GM12878 (cell line): Measurements from ENCODE around the gene CD9. TPM values are rescaled to one million over a fixed set of nuclear protein-coding genes. Genes with fewer than 3 reads are reported as not detected.
"Not testable (repeated sequence)": the region's sequence is repeated elsewhere in the genome, so short reads cannot be mapped to it uniquely, and the experiment has no call there.

ENCODE experiments used
- ATAC-seq: fragments of 200-7000 bp; cut with Tn5 transposase; 3 replicates; pipeline ENCODE4 v1.9.1; 2020; ENCODE audit warnings: mild to moderate bottlenecking, moderate library complexity
- BruUV-seq: library from RNA; stranded (reverse); fragments of 400-500 nt; replicated peaks from 2 replicates; lab custom pipeline; 2021; lab: Mats Ljungman, UMichigan
- CTCF ChIA-PET: fragments of 300-600 bp; sonication (Branson Sonifier 250); formaldehyde crosslinking; extraction: SDS; loops from one replicate; lab custom pipeline; 2021; ENCODE audit warnings: inconsistent platforms; lab: Yijun Ruan, JAX
- POLR2A ChIA-PET: fragments of 350-600 bp; formaldehyde crosslinking; extraction: SDS; loops from one replicate; lab custom pipeline; 2021; ENCODE audit warnings: inconsistent platforms; lab: Charles Lee
- RAD21 ChIA-PET: fragments of 300-600 bp; sonication (Branson Sonifier 250); formaldehyde crosslinking; loops from one replicate; lab custom pipeline; 2023; ENCODE audit warnings: antibody characterized with exemption; ENCODE audit not compliant: unreplicated experiment; lab: Charles Lee
- SMC1A ChIA-PET: fragments of 300-600 bp; sonication (Branson Sonifier 250); formaldehyde crosslinking; loops from one replicate; lab custom pipeline; 2023; ENCODE audit not compliant: unreplicated experiment, uncharacterized antibody; lab: Charles Lee
- DNase-seq: peaks from one replicate; pipeline ENCODE4 v3.0.0-alpha.2; 2011; ENCODE audit warnings: low read depth, low spot score
- FAIRE-seq: peaks from 3 replicates; lab custom pipeline; 2011; peaks lifted over from hg19 to GRCh38; lab: Jason Lieb, UNC
- H2AFZ ChIP-seq: 2 replicates; pipeline ENCODE4 v1.6.0; 2011; ENCODE audit warnings: low read depth, low read length, control low read depth; ENCODE audit not compliant: control insufficient read depth
- H3K27ac ChIP-seq: 2 replicates; pipeline ENCODE4 v1.5.1; 2011; ENCODE audit warnings: control low read depth; ENCODE audit not compliant: control insufficient read depth, insufficient read depth
- H3K27me3 ChIP-seq, 2 experiments: replicated peaks in 1 of 2; 2 replicates each; pipeline versions ENCODE4 v1.6.0 to v1.6.1; 2011; ENCODE audit warnings: low read length in 1 of 2; ENCODE audit not compliant: control insufficient read depth in 2 of 2, insufficient read depth in 2 of 2
- H3K36me3 ChIP-seq, 2 experiments: 2 replicates each; pipeline ENCODE4 v1.5.1; 2011; ENCODE audit warnings: low read length in 1 of 2; ENCODE audit not compliant: control insufficient read depth in 2 of 2, insufficient read depth in 2 of 2
- H3K4me1 ChIP-seq: 2 replicates; pipeline ENCODE4 v1.6.1; 2011; ENCODE audit warnings: mild to moderate bottlenecking, low read length, moderate library complexity, mixed read lengths; ENCODE audit not compliant: control insufficient read depth, insufficient read depth
- H3K4me2 ChIP-seq: 2 replicates; pipeline ENCODE4 v1.6.0; 2011; ENCODE audit warnings: control low read depth; ENCODE audit not compliant: control insufficient read depth, insufficient read depth
- H3K4me3 ChIP-seq: fragments of 200-600 bp; sonication (generic); 2 replicates; pipeline ENCODE4 v1.5.1; 2016
- H3K79me2 ChIP-seq: 2 replicates; pipeline ENCODE4 v1.6.0; 2011; ENCODE audit warnings: low read length; ENCODE audit not compliant: control insufficient read depth, insufficient read depth
- H3K9ac ChIP-seq: 2 replicates; pipeline ENCODE4 v1.8.0; 2011; ENCODE audit warnings: low read length, control low read depth, mixed read lengths; ENCODE audit not compliant: control insufficient read depth, insufficient read depth
- H3K9me3 ChIP-seq: replicated peaks from 3 replicates; pipeline ENCODE4 v1.5.1; 2011; ENCODE audit warnings: mild to moderate bottlenecking, low read length; ENCODE audit not compliant: control insufficient read depth, insufficient read depth
- H4K20me1 ChIP-seq: 2 replicates; pipeline ENCODE4 v1.6.0; 2011; ENCODE audit not compliant: control insufficient read depth, insufficient read depth
- BCL3 ChIP-seq: IDR thresholded peaks from 2 replicates; pipeline ENCODE4 v1.6.1; 2011; ENCODE audit warnings: borderline replicate concordance, low read depth, mild to moderate bottlenecking, moderate library complexity, low read length; ENCODE audit not compliant: insufficient read depth, poor library complexity, severe bottlenecking
- BCLAF1 ChIP-seq: fragments of 450-650 bp; IDR thresholded peaks from 2 replicates; pipeline ENCODE4 v1.6.1; 2017; ENCODE audit warnings: antibody characterized with exemption, mild to moderate bottlenecking, moderate library complexity
- BHLHE40 ChIP-seq, 2 experiments: fragments of 450-650 bp in 1 of 2; IDR thresholded peaks; 2 replicates each; pipeline ENCODE4 v1.6.1; 2011 to 2017; ENCODE audit warnings: low read depth in 2 of 2, borderline replicate concordance in 1 of 2, improper control_type of control experiment in 1 of 2, low read length in 1 of 2, mild to moderate bottlenecking in 1 of 2
- HDGF ChIP-seq: fragments of 450-650 bp; IDR thresholded peaks from 2 replicates; pipeline ENCODE4 v1.6.1; 2016; ENCODE audit warnings: antibody characterized with exemption
- IKZF1 ChIP-seq: fragments of 450-650 bp; conservative IDR thresholded peaks from 2 replicates; pipeline ENCODE4 v1.6.1; 2017; ENCODE audit warnings: antibody characterized with exemption, mild to moderate bottlenecking
- JUNB ChIP-seq: IDR thresholded peaks from 2 replicates; pipeline ENCODE4 v1.6.1; 2016; ENCODE audit warnings: antibody characterized with exemption, mild to moderate bottlenecking
- KAT2A ChIP-seq: conservative IDR thresholded peaks from 2 replicates; pipeline ENCODE4 v1.6.1; 2011; ENCODE audit warnings: low read depth, low read length; ENCODE audit not compliant: control insufficient read depth
- KDM1A ChIP-seq: fragments of 200-600 bp; sonication (generic); IDR thresholded peaks from 2 replicates; pipeline ENCODE4 v1.6.1; 2016; ENCODE audit warnings: borderline replicate concordance
- MTA3 ChIP-seq: IDR thresholded peaks from 2 replicates; pipeline ENCODE4 v1.6.1; 2012; ENCODE audit warnings: low read length, inconsistent platforms, borderline replicate concordance
- SMARCA5 ChIP-seq: fragments of 450-650 bp; IDR thresholded peaks from 2 replicates; pipeline ENCODE4 v1.6.1; 2017; ENCODE audit warnings: mild to moderate bottlenecking
- TAF1 ChIP-seq: IDR thresholded peaks from 2 replicates; pipeline ENCODE4 v1.6.1; 2011; ENCODE audit warnings: mild to moderate bottlenecking, low read depth, low read length, borderline replicate concordance
- ZNF217 ChIP-seq: fragments of 450-650 bp; IDR thresholded peaks from 2 replicates; pipeline ENCODE4 v1.6.1; 2017; ENCODE audit warnings: antibody characterized with exemption, mild to moderate bottlenecking
- ZNF622 ChIP-seq: fragments of 450-650 bp; IDR thresholded peaks from 2 replicates; pipeline ENCODE4 v1.6.1; 2017; ENCODE audit warnings: mild to moderate bottlenecking, inconsistent platforms
- WGBS: methylation state at CpG from one replicate; pipeline ENCODE4 v1.1.6; 2016; ENCODE audit warnings: low lambda C conversion rate; ENCODE audit not compliant: insufficient replicate concordance, insufficient coverage; ENCODE audit errors: missing lambda C conversion rate; 5-methylcytosine and 5-hydroxymethylcytosine counted together
- in situ Hi-C: fragments of 300-500 bp; cut with MboI; formaldehyde crosslinking; loops from 9 replicates; pipeline ENCODE4 v1.14.3; 2018; ENCODE audit warnings: mixed read lengths
- intact Hi-C: fragments of 100-400 bp; cut with micrococcal nuclease; formaldehyde crosslinking; loops from one replicate; pipeline ENCODE4 v1.14.2; 2022; ENCODE audit not compliant: unreplicated experiment
- polyA plus RNA-seq, 11 experiments: library from polyadenylated mRNA; depleted of rRNA in 4 of 11; unstranded in 6 of 11; stranded (reverse) in 5 of 11; fragments of >200 nt; fragmentation: Nextera tagmentation in 4 of 11; fragmentation: Illumina TruSeq in 1 of 11; extraction: Ambion mirVana in 4 of 11; extraction: Trizol in 1 of 11; gene quantifications; 1 replicate in 1 of 11; 2 replicates in 10 of 11; pipeline versions ENCODE4 v1.2.1 to v1.2.3, GENCODE V29; 2011 to 2016; ENCODE audit warnings: inconsistent platforms in 2 of 11, missing spikeins in 2 of 11, low read depth in 1 of 11
- total RNA-seq, 4 experiments: library from RNA; depleted of rRNA in 3 of 4; stranded (reverse); fragments of >200 nt in 3 of 4; fragmentation: Illumina TruSeq in 1 of 4; extraction: Trizol in 1 of 4; gene quantifications; 2 replicates each; pipeline versions ENCODE4 v1.2.1 to v1.2.3, GENCODE V29; 2013 to 2021

CD9 gene
- total and polyA plus RNA-seq, 10 of the 15 experiments (the other 5 are each of a cell fraction or from before 2014, with no cell fraction given), result 4.8 to 29.9 (median 9.7) TPM

GRCh38 chr12:6158749-6159148 is 41.5 kb upstream of the CD9 start:
- no peak for ATAC-seq
- no peak overlapping the region for H2AFZ ChIP-seq
- BruUV-seq, result no TSS peak
- no peak overlapping the region for H3K27ac ChIP-seq
- ChIA-PET RAD21 (no interaction called here), SMC1A (no interaction called here)
- DNase-seq, result no peak
- no peak overlapping the region for H3K4me3 ChIP-seq
- H3K9me3 ChIP-seq, result no peaks in the 10 kb centered on the region
- no peaks in the 10 kb centered on the region for H3K36me3 ChIP-seq
- H3K4me1 ChIP-seq, result no peaks in the 10 kb centered on the region
- 63% methylated on average over 11 of the region's 11 CpGs for WGBS
- no peak overlapping the region for H3K9ac ChIP-seq
- no peaks in the 10 kb centered on the region for H4K20me1 ChIP-seq
- H3K4me2 ChIP-seq, result no peak overlapping the region
- no peak for TF ChIP-seq BCLAF1
- TF ChIP-seq ZNF217, result no peak
- no peak for TF ChIP-seq KDM1A
- no peak for TF ChIP-seq HDGF
- TF ChIP-seq SMARCA5, result no peak
- no peak for TF ChIP-seq IKZF1
- TF ChIP-seq BCL3, result no peak
- TF ChIP-seq TAF1, result no peak
- no peak for TF ChIP-seq BHLHE40 (IDR thresholded peaks at IDR 0.05; ENCODE audit: borderline replicate concordance in 1 of 2, low read depth in 2 of 2, low read length in 1 of 2)
- TF ChIP-seq KAT2A, result no peak
- no peak for TF ChIP-seq MTA3
- TF ChIP-seq JUNB, result no peak
- no peak for TF ChIP-seq ZNF622
- TF ChIP-seq, all 136 proteins: peak for 0
- ChIA-PET POLR2A (no interaction called here), CTCF (no interaction called here)
- in situ Hi-C loops, result no loop called here
- no peak for FAIRE-seq
- intact Hi-C loops, result no loop called here
- H3K79me2 ChIP-seq, result no peaks in the 10 kb centered on the region
- no peaks in the 10 kb centered on the region for H3K27me3 ChIP-seq

- H2AFZ ChIP-seq, SMC1A ChIA-PET, ATAC-seq, CTCF ChIA-PET, H3K36me3 ChIP-seq, intact Hi-C loops, H3K9me3 ChIP-seq, BruUV-seq, FAIRE-seq, H3K27me3 ChIP-seq, H3K4me3 ChIP-seq, H3K4me1 ChIP-seq, H3K27ac ChIP-seq, in situ Hi-C loops, H4K20me1 ChIP-seq, POLR2A ChIA-PET, H3K4me2 ChIP-seq, RAD21 ChIA-PET, H3K9ac ChIP-seq, DNase-seq, H3K79me2 ChIP-seq: not testable (repeated sequence)
- WGBS, result 78% methylated on average over 49 of the region's 50 CpGs
These were observed 40.8 kb upstream of the CD9 start for GRCh38 chr12:6159166-6160011.
